AG09319 (cell line): ENCODE measurements around the gene LRRK2.

ENCODE experiments used
- DNase-seq: peaks from one replicate; pipeline ENCODE4 v3.0.0-alpha.2; 2010; ENCODE audit warnings: low read depth; ENCODE audit errors: extremely low read depth
- CTCF ChIP-seq: IDR thresholded peaks from 2 replicates; pipeline ENCODE4 v1.5.1; 2011; ENCODE audit warnings: low read depth, mild to moderate bottlenecking, inconsistent platforms, low read length, moderate library complexity

The LRRK2 gene

GRCh38 chr12:40225984-40226602, 1.3 kb downstream of the LRRK2 start:
- no peak for TF ChIP-seq CTCF
- no peak for DNase-seq

DNA sequence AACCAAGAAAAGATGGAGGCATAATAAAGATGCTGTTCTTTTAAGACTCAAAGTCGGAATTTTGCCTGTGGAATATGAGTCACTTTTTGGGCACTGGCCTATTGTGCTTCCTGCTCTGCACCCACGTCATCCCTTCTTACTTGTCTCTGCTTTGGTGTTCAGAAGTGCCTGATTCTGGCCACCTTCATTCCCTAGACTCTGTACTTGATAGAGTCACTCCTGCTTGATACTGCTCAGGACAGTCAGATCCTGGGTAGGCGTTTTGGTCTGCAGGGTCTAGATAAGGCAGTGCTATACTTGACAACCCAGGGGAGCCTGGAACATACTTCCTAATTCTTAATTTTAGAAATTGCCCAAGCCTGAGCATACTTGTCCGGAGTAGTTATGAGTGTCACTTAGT, 1.9 kb downstream of the LRRK2 start:
- DNase-seq: peak; percentile 55
- TF ChIP-seq CTCF: no peak

DNA sequence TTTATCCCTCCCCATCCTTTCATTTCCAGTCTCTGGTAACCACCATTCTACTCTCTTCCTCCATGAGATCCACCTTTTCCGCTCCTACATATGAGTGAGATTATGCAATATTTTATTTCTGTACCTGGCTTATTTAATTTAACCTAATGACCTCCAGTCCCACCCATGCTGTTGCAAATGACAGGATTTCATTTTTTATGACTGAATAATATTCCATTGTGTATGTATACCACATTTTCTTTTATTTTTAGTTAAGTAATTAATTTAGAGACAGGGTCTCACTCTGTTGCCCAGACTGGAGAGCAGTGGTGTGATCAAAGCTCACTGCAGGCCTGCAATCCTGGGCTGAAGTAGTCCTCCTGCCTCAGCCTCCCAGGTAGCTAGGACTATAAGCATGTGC, 2.6 kb downstream of the LRRK2 start:
- DNase-seq: no peak
- TF ChIP-seq CTCF: no peak

- no peak for DNase-seq
- no peak for TF ChIP-seq CTCF
Measured at GRCh38 chr12:40228727-40229126, 3.9 kb downstream of the LRRK2 start.

GRCh38 chr12:40229690-40230651, 5.2 kb downstream of the LRRK2 start:
- no peak for TF ChIP-seq CTCF
- no peak for DNase-seq

GRCh38 chr12:40232602-40233001, 7.8 kb downstream of the LRRK2 start:
- no peak for TF ChIP-seq CTCF
- DNase-seq: no peak

DNA sequence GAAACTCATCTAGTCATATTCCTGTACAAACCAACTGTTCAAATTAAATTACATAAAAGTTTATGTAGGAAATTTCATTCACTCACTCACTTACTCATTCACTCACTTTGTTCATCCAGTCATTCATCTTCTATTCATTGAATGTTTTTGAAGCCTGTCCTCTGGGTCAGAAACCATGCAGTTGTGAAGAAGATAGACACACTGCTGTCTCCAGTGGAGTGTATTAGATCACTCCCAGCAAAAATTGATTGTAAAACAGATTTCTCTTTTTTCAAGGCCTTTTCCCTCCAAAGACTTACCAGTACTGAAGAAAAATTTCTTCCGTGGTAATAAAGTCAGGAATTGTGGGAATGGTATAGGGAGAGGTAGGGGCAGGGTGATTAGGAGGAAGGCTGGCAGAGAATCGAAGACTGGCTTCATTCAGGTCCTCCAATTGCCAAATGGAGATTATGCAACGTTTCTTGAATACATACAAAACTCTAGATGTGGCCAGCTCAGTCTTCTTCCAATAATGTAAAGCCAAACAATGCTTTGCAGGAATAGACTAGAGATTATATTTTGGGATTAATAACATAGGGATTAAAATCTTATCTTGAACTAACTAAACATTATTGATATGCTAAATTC, 9.1 kb downstream of the LRRK2 start:
- TF ChIP-seq CTCF: no peak
- DNase-seq: no peak
